Mucosa of descending colon (tissue), 3 donors: ENCODE results near the gene CD300LF. TPM values are rescaled to one million over a fixed set of nuclear protein-coding genes. Genes with fewer than 3 reads are reported as not detected.

Experiments
- ATAC-seq: fragments of 200-7000 bp; cut with Tn5 transposase; one replicate; pipeline ENCODE4 v1.9.1; 2020; ENCODE audit warnings: mild to moderate bottlenecking, moderate library complexity
- DNase-seq, 3 donors: peaks; one replicate each; pipeline ENCODE4 v3.0.0-alpha.2; 2020
- H3K36me3 ChIP-seq: fragments of 200-600 bp; one replicate; pipeline ENCODE4 v1.8.0; 2021; ENCODE audit warnings: low read depth, mild to moderate bottlenecking
- H3K4me1 ChIP-seq: fragments of 200-600 bp; one replicate; pipeline ENCODE4 v1.8.0; 2021; ENCODE audit warnings: low read depth, mild to moderate bottlenecking
- H3K4me3 ChIP-seq: fragments of 200-600 bp; one replicate; pipeline ENCODE4 v1.8.0; 2021; ENCODE audit warnings: mild to moderate bottlenecking
- H3K9me3 ChIP-seq: fragments of 200-600 bp; one replicate; pipeline ENCODE4 v1.8.0; 2021; ENCODE audit warnings: mild to moderate bottlenecking
- intact Hi-C, 2 donors: fragments of 100-400 bp; cut with DNase I in 1 of 2; cut with micrococcal nuclease in 1 of 2; formaldehyde crosslinking; loops; one replicate each; pipeline versions ENCODE4 v1.11.0 to v1.11.1; 2022; cut with DNase I, micrococcal nuclease
- total RNA-seq, 3 donors: library from RNA; stranded (reverse); fragmentation: NEBNext Ultra II Directional in 2 of 3; extraction: Animal tissue kit (Norgen Biotek cat#: 25700) in 2 of 3; gene quantifications; one replicate each; pipeline versions ENCODE4 v1.2.1 to v1.2.4, GENCODE V29; 2021 to 2023
- TF ChIP-seq, protein P1 (sequence below): fragments of 200-600 bp; IDR thresholded peaks from one replicate; pipeline ENCODE4 v1.8.0; 2022; ENCODE audit warnings: antibody characterized with exemption, mild to moderate bottlenecking
- donor health status: DM: no; HTN: no; CAD: no; lungs with moderate emphysema.
- donor health status: DM: no; HTN: no; CAD: no.
- donor health status: DM: no; HTN: yes; CAD: no.

The CD300LF gene
- total RNA-seq, 3 donors from 2014 or later: 2.0 TPM

DNA sequence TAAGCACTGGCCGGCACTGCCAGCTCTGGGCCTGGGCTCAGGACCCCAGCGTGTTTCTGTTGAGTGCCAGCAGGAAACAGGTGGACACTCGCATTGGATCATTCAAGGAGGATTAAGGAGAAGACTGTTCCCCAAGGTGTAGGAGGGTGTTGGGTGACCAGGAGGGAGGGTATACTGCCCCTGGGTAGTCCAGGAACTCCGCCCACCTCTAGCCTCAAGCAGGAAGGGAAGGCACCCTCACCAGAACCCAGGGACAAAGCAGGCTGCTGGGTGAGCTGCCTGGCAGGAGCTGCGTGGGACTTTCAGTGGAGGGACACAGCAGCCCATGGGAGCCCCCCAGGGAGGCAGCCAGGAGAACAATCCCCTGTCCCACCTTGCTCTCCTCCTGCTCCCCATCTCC lies 16.6 kb upstream of the CD300LF start:
- ATAC-seq (no peak), DNase-seq (no peak)
- intact Hi-C loops: no loop called here
- Histone ChIP-seq H3K4me3 (no peak overlapping the region), H3K9me3 (no peaks in the 10 kb centered on the region), H3K36me3 (no peaks in the 10 kb centered on the region), H3K4me1 (no peaks in the 10 kb centered on the region)
- TF ChIP-seq, protein P1, sequence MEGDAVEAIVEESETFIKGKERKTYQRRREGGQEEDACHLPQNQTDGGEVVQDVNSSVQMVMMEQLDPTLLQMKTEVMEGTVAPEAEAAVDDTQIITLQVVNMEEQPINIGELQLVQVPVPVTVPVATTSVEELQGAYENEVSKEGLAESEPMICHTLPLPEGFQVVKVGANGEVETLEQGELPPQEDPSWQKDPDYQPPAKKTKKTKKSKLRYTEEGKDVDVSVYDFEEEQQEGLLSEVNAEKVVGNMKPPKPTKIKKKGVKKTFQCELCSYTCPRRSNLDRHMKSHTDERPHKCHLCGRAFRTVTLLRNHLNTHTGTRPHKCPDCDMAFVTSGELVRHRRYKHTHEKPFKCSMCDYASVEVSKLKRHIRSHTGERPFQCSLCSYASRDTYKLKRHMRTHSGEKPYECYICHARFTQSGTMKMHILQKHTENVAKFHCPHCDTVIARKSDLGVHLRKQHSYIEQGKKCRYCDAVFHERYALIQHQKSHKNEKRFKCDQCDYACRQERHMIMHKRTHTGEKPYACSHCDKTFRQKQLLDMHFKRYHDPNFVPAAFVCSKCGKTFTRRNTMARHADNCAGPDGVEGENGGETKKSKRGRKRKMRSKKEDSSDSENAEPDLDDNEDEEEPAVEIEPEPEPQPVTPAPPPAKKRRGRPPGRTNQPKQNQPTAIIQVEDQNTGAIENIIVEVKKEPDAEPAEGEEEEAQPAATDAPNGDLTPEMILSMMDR: no peak

- H3K9me3 ChIP-seq: no peaks in the 10 kb centered on the region
- TF ChIP-seq, protein P1: no peak
- H3K4me1 ChIP-seq: no peaks in the 10 kb centered on the region
- DNase-seq (no peak), ATAC-seq (no peak)
- H3K36me3 ChIP-seq: no peaks in the 10 kb centered on the region
- no peak overlapping the region for H3K4me3 ChIP-seq
- intact Hi-C loops: no loop called here
Observed at GRCh38 chr17:74728702-74729075, 16.0 kb upstream of the CD300LF start.

DNA sequence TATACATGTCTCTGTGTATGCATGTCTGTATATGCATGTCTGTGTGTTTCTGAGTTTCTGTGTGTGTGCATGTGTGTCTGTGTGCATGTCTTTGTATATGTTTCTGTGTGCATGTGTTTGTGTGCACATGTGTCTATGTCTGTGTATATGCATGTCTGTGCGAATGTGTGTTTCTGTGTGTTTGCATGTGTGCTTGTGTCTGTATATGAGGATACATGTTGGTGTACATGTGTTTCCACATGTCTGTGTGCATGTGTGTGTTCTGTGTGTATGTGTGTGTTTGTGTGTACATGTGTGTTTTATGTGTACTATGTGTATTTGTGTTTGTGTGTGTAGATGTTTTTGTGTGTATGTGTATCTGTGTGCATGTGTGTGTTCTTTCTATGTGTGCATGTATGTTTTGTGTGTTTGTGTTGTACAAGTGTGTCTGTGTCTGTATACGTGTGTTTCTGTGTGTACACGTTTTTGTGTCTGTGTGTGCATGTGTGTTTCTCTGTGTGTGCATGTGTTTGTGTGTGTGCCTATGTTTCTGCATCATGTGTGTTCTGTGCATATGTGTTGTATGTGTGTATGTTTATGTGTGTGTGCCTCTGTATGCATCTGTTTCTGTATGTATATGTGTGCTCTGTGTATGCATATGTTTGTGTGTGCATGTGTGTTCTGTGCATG lies 15.4 kb upstream of the CD300LF start:
- intact Hi-C loops: no loop called here
- TF ChIP-seq, protein P1: no peak
- Histone ChIP-seq H3K4me1 (no peaks in the 10 kb centered on the region), H3K9me3 (no peaks in the 10 kb centered on the region), H3K4me3 (no peak overlapping the region), H3K36me3 (no peaks in the 10 kb centered on the region)
- DNase-seq: no peak
- ATAC-seq: no peak

- no peaks in the 10 kb centered on the region for H3K36me3 ChIP-seq
- no peak overlapping the region for H3K4me3 ChIP-seq
- TF ChIP-seq, protein P1: no peak
- no peaks in the 10 kb centered on the region for H3K9me3 ChIP-seq
- intact Hi-C loops: no loop called here
- no peak for DNase-seq
- ATAC-seq: no peak
- no peaks in the 10 kb centered on the region for H3K4me1 ChIP-seq
Observed at GRCh38 chr17:74725111-74725510, 12.4 kb upstream of the CD300LF start.

DNA sequence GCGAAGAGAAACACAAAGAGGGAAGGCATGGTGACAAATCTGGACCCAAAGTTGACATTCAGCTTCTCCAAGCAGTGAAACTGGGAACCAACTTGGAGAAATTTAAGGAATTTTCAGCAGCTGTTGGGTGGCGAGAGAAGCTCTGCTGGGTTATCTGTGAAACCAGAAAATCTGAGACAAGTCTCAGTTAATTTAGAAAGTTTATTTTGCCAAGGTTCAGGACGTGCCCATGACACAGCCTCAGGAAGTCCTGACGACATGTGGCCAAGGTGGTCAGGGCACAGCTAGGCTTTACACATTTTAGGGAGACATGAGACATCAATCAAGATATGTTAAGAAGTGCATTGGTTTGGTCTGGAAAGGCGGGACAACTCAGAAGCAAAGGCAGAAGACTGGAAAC lies 11.2 kb upstream of the CD300LF start:
- no peak for ATAC-seq
- Histone ChIP-seq H3K4me3 (no peak overlapping the region), H3K9me3 (no peaks in the 10 kb centered on the region), H3K36me3 (no peaks in the 10 kb centered on the region), H3K4me1 (no peaks in the 10 kb centered on the region)
- intact Hi-C loops: no loop called here
- TF ChIP-seq, protein P1: no peak
- DNase-seq: no peak

- Histone ChIP-seq H3K36me3 (no peaks in the 10 kb centered on the region), H3K9me3 (no peaks in the 10 kb centered on the region), H3K4me3 (no peak overlapping the region), H3K4me1 (no peaks in the 10 kb centered on the region)
- ATAC-seq: no peak
- intact Hi-C loops: no loop called here
- TF ChIP-seq, protein P1: no peak
- DNase-seq: no peak
Observed at GRCh38 chr17:74722782-74723181, 10.1 kb upstream of the CD300LF start.
